Measurements from ENCODE around the gene CEPT1. TPM values are rescaled to one million over a fixed set of nuclear protein-coding genes. Genes with fewer than 3 reads are reported as not detected.
"Not testable (repeated sequence)": the region's sequence is repeated elsewhere in the genome, so short reads cannot be mapped to it uniquely, and the experiment has no call there.

CEPT1 gene
- total RNA-seq (49.0 and 51.7 TPM in 2 replicates), polyA plus RNA-seq (22.3 and 24.2 TPM in 2 replicates)

DNA sequence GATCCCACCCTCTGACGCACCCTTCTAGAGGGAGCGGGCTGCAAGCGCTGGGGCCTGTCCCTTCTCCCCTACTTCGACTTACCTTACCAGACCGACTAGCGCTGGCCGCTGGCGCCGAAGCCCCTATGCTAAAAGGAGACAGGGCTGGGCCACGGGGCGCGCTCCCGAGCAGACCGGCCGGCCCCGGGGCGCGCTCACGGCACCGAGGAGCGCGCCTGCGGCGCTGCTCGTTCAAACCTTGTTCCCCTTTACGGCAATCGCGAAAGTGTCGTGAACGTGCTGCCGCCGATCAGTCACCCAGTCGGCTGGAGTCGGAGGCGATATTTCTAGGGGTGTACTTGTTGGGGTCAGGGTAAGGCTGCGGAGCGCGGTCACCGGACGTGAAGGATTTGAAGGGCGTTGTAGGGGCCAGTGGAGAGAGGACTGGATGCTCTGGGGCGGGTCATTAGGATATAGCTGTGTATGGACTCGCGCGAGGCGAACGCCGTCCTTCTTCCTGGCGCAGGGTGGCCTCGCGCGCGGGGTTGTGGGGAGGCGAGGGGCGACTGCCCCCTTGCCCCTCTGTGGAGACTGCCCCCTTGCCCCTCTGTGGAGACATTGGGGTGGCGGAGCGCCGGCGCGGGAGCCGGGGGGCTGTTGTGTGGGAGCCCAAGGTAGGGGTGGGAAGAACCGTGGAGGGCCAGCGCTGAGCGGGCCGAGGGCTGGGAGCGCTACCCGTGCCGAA, at the start of gene CEPT1, which contains the start of gene DRAM2:
Gene CEPT1, plus strand, starts transcription at position 268 of the 724 bp plus-strand sequence. CDS start 7,492 bp downstream, outside the sequence.
Gene DRAM2, minus strand, starts transcription at position 138 of the 724 bp plus-strand sequence. CDS start 8,539 bp downstream, outside the sequence.
- H3K4me3 ChIP-seq, result peak within 1 kb of the TSS; percentile 78
- no peak for TF ChIP-seq EZH2phosphoT487 (IDR thresholded peaks at IDR 0.05; ENCODE audit: low read depth, severe bottlenecking, unreplicated experiment)
- TF ChIP-seq EZH2 (IDR thresholded peaks at IDR 0.05; ENCODE audit: borderline replicate concordance), result no peak
- TF ChIP-seq, protein P1, sequence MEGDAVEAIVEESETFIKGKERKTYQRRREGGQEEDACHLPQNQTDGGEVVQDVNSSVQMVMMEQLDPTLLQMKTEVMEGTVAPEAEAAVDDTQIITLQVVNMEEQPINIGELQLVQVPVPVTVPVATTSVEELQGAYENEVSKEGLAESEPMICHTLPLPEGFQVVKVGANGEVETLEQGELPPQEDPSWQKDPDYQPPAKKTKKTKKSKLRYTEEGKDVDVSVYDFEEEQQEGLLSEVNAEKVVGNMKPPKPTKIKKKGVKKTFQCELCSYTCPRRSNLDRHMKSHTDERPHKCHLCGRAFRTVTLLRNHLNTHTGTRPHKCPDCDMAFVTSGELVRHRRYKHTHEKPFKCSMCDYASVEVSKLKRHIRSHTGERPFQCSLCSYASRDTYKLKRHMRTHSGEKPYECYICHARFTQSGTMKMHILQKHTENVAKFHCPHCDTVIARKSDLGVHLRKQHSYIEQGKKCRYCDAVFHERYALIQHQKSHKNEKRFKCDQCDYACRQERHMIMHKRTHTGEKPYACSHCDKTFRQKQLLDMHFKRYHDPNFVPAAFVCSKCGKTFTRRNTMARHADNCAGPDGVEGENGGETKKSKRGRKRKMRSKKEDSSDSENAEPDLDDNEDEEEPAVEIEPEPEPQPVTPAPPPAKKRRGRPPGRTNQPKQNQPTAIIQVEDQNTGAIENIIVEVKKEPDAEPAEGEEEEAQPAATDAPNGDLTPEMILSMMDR (IDR thresholded peaks at IDR 0.05; ENCODE audit: poor library complexity), result no peak
- H4K20me1 ChIP-seq (ENCODE audit: insufficient read depth, poor library complexity, severe bottlenecking), result peaks cover 2% of the 10 kb centered on the region
- H3K27me3 ChIP-seq, result no peaks in the 10 kb centered on the region
- H3K36me3 ChIP-seq (replicated peaks; ENCODE audit: insufficient read depth, low read depth), result no peaks in the 10 kb centered on the region
- H3K27ac ChIP-seq, result peak within 1 kb of the TSS; percentile 96
- DNase-seq (ENCODE audit: low spot score), result peak; percentile 97
- peaks cover 26% of the 10 kb centered on the region for H3K4me1 ChIP-seq (ENCODE audit: insufficient read depth)
- WGBS (ENCODE audit: low lambda C conversion rate, missing lambda C conversion rate), result under 1% methylated on average over 46 of the region's 68 CpGs
- H2AFZ ChIP-seq, result peak within 1 kb of the TSS; percentile 86
- peak within 1 kb of the TSS; percentile 81 for H3K4me2 ChIP-seq
- no peaks in the 10 kb centered on the region for H3K9me3 ChIP-seq (ENCODE audit: low read depth)
- no peaks in the 10 kb centered on the region for H3K9me2 ChIP-seq (replicated peaks; ENCODE audit: insufficient read depth)
- peaks cover 63% of the 10 kb centered on the region for H3K79me2 ChIP-seq

DNA sequence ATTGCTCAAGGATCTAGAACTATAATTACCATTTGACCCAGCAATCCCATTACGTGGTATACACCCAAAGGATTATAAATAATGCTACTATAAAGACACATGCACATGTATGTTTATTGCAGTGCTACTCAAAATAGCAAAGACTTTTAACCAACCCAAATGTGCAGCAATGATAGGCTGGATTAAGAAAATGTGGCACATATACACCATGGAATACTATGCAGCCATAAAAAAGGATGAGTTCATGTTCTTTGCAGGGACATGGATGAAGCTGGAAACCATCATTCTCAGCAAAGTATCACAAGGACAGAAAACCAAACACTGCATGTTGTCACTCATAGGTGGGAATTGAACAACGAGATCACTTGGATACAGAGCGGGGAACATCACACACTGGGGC, 44.6 kb upstream of the CEPT1 start:
- not testable (repeated sequence) for H3K4me2 ChIP-seq; H3K36me3 ChIP-seq (replicated peaks; ENCODE audit: insufficient read depth, low read depth); H3K9me2 ChIP-seq (replicated peaks; ENCODE audit: insufficient read depth); H2AFZ ChIP-seq; H3K9me3 ChIP-seq (ENCODE audit: low read depth); DNase-seq (ENCODE audit: low spot score); H3K4me3 ChIP-seq; H3K27me3 ChIP-seq; H4K20me1 ChIP-seq (ENCODE audit: insufficient read depth, poor library complexity, severe bottlenecking); H3K79me2 ChIP-seq; H3K27ac ChIP-seq; H3K4me1 ChIP-seq (ENCODE audit: insufficient read depth)
- 93% methylated on average over 3 of the region's 3 CpGs for WGBS (ENCODE audit: low lambda C conversion rate, missing lambda C conversion rate)

DNA sequence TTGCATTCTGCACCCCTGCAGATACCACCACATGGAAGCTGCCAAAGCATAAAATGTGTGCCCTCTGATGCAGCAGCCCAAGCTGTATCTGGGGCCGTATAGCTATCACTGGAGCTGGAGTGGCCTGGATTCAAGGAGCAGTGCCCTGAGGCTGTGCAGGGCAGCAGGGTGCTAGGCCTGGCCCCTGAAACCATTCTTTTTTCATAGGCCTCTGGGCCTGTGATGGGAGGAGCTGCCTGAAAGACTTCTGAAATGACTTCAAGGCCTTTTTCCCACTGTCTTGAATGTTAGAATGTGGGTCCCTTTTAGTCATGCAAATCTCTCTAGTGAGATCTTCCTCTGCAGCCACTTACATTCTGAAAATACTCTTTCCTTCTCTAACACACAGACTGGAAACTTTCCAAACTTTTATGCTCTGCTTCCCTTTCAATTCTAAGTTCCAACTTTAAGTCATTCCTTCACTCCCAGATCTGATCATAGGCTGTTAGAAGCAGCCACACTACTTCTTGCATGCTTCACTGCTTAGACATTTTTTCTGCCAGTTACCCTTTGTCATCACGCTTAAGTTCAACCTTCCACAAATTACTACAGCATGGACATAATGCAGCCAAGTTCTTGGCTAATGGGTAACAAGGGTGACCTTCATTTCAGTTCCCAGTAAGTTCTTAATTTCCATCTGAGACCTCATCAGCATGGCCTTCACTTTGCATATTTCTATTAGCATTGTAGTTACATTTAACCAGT, 42.5 kb upstream of the CEPT1 start:
- 91% methylated on average over 2 of the region's 2 CpGs for WGBS (ENCODE audit: low lambda C conversion rate, missing lambda C conversion rate)

More for the DNA sequence above, 42.5 kb upstream of the CEPT1 start:
- H3K9me3 ChIP-seq (ENCODE audit: low read depth), result peaks cover 2% of the 10 kb centered on the region
- H3K4me3 ChIP-seq, result no peak overlapping the region
- no peak for DNase-seq (ENCODE audit: low spot score)
- H3K27ac ChIP-seq, result no peak overlapping the region
- H3K9me2 ChIP-seq (replicated peaks; ENCODE audit: insufficient read depth), result no peaks in the 10 kb centered on the region
- no peaks in the 10 kb centered on the region for H3K4me1 ChIP-seq (ENCODE audit: insufficient read depth)
- H2AFZ ChIP-seq, result no peak overlapping the region
- no peaks in the 10 kb centered on the region for H3K27me3 ChIP-seq
- no peaks in the 10 kb centered on the region for H3K36me3 ChIP-seq (replicated peaks; ENCODE audit: insufficient read depth, low read depth)
- no peaks in the 10 kb centered on the region for H4K20me1 ChIP-seq (ENCODE audit: insufficient read depth, poor library complexity, severe bottlenecking)
- H3K4me2 ChIP-seq, result no peak overlapping the region
- TF ChIP-seq EZH2 (IDR thresholded peaks at IDR 0.05; ENCODE audit: borderline replicate concordance) (no peak), EZH2phosphoT487 (IDR thresholded peaks at IDR 0.05; ENCODE audit: low read depth, severe bottlenecking, unreplicated experiment) (no peak)
- TF ChIP-seq, protein P1 (IDR thresholded peaks at IDR 0.05; ENCODE audit: poor library complexity), result no peak
- no peaks in the 10 kb centered on the region for H3K79me2 ChIP-seq

All from hepatocyte (in vitro differentiated cells).